HG03457 (cell line): ENCODE measurements around the gene CHURC1.

Experiments used
- ATAC-seq: cut with Tn5 transposase; IDR thresholded peaks from one replicate; pipeline ENCODE4 v1.9.1; 2021; ENCODE audit warnings: moderate number of reproducible peaks; ENCODE audit not compliant: unreplicated experiment

The CHURC1 gene

DNA sequence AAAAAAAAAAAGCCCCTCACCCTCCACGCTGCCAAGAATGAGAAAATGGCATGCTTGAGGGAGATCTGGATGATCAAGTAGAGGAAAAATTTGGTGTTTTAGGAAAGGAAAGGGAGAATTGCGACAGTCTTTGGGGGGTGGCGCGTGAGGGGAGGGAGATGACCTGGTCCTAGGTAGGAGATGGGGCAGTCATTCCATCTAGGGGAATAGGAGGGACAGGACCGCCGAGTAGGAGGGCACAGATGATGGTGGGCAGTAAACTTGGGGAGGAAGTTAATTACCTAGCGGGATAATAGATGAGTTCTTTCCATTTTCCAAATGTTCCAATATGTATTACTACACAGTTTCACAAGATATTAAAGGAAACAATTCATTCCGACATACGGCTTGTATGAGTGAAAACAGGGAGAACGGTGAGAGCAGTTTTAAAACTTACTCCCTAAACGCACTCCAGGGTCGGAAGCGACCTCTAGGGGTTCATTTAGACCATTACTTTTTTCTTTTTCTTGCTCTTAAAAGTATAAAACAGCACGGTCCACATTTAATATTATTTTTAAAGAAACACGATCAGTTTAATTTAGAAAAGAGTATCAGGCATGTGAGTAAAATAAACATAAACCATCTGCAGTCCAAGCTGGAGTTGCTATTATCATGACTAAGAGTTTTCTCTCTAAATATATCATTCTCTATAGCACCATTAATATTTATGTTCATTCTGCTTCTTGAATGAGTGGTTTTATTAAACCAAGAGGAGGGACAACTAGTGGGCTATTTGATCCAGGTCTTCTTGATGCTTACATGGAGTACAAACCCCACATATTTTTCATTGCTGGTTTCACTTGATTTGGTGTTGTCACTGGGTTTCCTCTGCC lies 69.4 kb downstream of the CHURC1 start:
- no peak for ATAC-seq
